A673 (cell line): ENCODE results near the gene XRCC4.

Experiments
- CTCF ChIP-seq: fragments of 300-800, 200-600 bp; sonication (generic); conservative IDR thresholded peaks from 2 replicates; pipeline ENCODE4 v1.5.1; 2017; ENCODE audit warnings: low read depth, mild to moderate bottlenecking, antibody characterized with exemption, low read length, moderate library complexity, mixed read lengths
- EZH2 ChIP-seq: fragments of 200-600 bp; sonication (generic); IDR thresholded peaks from 2 replicates; pipeline ENCODE4 v1.6.1; 2017; ENCODE audit warnings: borderline replicate concordance, low read depth, mild to moderate bottlenecking, mixed read lengths, antibody characterized with exemption, low read length; ENCODE audit not compliant: poor library complexity, severe bottlenecking

DNA sequence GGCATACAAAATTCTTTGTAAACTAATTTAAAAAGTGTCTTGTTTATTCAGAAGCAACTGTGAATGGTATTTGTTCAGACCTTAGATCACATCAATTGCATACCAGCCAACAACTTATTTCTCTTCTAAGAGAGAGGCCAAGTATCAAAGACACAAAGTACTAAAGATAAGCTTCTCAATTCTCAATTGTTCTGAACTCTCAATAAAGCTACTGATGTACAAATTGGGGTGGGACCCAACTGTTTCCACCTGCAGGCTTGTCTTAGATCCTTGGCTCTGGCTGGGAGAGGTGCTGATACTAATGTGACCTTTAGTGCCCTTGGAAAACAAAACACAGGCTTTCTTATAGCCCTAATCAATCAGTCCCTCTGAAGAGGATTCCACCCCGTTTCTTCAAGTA, 22.1 kb downstream of the XRCC4 start:
- TF ChIP-seq CTCF = no peak
- TF ChIP-seq EZH2 = no peak
